GM04504 (cell line): ENCODE results near the gene PPIB.

Experiments
- DNase-seq: peaks from one replicate; pipeline ENCODE4 v3.0.0-alpha.2; 2012; ENCODE audit warnings: low read depth

The PPIB gene

DNA sequence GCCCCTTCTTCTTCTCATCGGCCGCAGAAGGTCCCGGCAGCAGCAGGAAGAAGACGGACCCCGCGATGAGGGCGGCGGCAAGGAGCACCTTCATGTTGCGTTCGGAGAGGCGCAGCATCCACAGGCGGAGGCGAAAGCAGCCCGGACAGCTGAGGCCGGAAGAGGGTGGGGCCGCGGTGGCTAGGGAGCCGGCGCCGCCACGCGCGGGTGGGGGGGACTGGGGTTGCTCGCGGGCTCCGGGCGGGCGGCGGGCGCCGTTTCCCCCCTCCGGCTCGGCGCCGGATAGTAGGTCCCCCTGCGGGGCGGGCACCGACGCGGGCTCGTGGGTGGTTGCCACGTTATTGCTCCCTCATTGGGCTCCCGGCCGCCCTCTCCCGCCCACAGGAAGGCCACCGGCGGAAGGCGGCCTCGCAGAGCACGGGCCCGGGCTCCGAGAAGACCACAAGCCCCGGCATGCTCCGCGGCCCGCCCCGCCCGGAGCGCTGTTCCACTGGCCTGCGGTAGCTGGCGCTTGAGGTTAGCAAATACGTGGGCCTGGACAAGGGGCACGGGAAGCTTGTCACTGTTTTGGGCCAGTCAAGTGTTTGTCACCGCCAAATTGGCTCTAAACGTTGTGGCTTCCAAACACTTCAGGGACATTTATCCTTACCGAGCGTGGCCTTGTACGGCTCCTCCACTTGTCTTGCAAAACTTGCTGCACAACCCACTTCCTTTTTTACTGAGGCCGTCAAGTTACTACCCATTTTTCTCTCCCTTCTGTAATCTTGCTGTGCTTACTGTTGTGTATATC, at the start of gene PPIB:
Gene PPIB (minus strand): TSS at position 154 of the 790 bp plus-strand sequence. CDS start 36 bp downstream, at position 118.
- DNase-seq = peak; percentile 96

DNA sequence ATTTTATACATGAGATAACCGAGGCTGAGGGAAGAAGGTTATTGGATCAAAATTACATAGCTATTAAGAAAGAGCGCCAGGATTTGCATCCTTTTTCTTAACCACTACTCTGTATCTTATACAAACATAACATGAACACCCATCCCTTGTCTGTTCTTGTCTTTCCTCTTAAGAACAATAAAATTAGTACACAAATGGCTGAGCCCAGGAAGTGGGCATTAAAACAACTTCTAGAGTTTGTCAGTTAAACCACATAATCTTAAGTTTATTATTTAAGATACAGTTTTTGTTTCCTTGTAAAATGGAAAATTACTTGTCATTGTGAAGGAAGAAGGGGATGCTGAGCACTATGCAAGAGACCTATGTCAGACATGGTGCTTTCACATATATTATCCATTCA, 48.9 kb upstream of the PPIB start:
- DNase-seq = no peak

DNA sequence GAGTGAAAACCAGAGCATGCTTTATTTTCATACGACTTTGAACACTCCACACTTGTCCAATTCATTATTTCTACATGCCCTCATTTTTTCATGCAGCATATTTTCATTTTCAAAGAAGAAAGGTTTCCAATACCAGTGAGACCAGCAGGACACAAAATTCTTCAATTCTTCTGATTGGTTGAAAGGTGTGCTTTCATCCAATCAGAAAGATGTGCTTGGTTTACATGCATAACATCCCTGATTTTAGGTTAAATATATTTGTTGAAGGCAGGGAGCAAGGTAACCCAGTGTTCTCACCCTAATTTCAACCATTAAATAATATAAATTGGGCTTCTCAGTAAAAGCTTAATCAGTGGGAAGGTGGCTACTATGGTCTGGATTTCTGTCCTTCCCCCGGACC, 47.5 kb upstream of the PPIB start:
- DNase-seq = no peak

DNA sequence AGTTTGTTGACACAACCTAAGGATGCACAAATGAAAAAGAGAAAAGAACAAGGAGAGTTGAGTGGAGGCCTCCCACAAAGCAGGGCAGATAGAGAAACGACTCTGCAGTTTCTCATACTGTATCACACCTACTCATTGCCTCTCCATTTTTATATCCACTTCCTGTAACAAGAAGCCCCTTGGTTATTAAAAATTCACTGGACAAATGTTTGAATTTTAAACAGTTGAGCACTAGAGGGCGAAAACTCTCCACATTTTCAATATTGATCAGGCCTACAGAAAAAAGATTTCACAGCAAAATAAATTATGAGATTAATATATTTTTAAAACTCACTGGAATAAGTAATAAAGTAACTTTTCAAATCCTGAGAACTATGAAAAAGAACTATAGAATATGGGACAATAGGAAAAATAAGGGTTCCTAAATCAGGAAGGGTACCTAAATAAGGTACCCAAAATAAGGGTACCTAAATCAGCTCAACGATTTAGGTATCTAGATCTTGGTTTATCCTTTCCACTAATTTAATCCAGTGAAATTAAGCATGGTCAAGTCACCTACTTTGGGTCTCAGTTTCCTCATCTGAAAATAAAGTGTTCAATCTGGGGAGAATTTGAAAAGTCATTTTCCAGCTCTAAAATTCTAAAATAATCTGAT, 47.0 kb upstream of the PPIB start:
- no peak for DNase-seq

- no peak for DNase-seq
Measured at GRCh38 chr15:64205202-64205601, 42.4 kb upstream of the PPIB start.

- peak; percentile 59 for DNase-seq
Measured at GRCh38 chr15:64197425-64197824, 34.6 kb upstream of the PPIB start.

- DNase-seq = no peak
Measured at GRCh38 chr15:64193971-64194370, 31.1 kb upstream of the PPIB start.

DNA sequence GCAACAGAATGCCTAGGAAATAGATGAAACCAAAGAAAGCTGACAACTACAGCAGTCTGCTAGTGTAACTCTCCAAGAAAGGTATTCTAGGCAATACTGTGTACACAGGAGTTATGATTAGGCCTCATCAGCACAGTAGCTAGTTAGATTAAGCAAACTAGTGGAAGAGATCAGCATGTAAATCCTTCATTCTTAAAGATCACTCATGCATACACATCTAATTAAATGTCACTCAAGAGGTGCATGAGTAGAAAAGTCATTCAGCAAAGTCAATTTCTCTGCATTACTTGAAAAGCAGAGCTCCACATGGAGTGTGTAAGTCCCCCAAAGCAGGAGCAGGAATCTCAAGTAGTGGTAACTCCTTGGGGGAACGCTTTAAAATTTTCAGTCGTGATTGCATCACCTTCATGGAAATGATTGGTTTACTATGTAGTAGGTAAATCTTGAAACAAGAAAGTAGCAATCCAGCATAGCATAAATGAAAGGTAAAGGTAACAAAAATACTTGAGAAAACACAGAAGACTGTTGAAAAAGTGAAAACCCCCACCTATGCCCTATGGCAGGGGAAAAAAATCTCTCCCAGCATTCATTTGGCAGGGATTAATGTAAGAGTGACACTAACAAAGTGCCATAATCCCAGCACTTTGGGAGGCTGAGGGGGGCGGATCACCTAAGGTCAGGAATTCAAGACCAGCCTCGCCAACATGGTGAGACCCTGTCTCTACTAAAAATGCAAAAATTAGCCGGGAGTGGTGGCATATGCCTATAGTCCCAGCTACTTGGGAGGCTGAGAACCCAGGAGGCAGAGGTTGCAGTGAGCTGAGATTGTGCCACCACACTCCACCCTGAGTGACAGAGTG, 29.4 kb upstream of the PPIB start:
- no peak for DNase-seq

DNA sequence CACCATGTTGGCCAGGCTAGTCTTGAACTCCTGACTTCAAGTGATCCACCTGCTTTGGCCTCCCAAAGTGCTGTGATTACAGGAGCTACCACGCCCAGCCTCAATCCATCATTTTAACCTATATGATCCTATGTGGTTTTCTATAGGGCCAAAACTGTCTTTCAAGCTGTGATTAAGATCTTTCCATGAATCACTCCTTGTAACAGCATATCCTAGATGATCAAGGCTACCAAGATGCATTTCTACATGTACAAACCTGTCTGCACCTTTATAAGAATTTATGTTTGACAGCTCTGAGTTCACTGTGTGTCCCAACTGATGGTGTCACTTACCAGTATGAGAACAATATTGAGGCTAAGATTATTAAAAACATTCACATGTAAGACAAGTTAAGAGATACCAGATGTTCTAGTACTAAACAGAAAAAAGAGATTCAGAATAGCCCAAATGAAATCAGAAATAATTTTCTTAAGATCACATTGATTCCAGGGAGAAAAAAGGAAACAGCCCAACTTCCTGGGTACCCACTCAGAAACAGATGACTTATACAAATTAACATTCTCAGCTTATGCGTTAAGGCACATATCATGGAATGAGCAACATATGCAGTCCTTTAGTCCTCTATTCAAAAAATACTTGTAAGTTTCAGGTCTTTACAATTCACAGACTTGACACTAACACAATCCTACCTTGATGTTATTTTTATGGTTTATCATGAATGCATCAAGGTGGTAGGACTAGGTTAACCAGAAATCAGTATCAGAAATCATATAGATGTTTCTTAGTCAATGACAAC, 24.8 kb upstream of the PPIB start:
- no peak for DNase-seq

- no peak for DNase-seq
Measured at GRCh38 chr15:64185146-64185911, 22.5 kb upstream of the PPIB start.

DNA sequence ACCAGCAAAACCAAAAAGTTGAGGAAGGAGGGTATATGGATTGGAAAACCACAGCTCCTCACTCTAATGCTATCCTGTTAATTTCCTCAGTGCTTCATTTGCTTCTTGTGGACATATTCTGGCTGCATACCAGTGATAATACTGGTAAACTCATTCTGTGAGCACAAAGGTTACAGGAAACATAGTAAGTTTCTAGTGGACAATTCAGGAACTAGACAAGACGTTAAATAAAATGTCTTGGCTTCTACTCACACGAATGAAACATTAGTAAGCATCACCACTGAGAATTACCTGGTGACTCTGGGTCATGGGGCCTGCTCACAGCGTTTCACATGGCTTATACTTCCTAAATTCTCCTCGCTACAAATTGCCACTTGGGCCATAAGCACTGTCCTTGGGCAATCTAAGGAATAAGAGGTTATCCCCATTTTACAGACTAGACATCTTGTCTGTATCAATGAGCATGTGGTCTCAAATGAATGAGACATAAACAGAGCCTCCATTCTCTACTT, 20.1 kb upstream of the PPIB start:
- DNase-seq = no peak

GRCh38 chr15:64180235-64180824, 17.5 kb upstream of the PPIB start:
- DNase-seq = no peak

DNA sequence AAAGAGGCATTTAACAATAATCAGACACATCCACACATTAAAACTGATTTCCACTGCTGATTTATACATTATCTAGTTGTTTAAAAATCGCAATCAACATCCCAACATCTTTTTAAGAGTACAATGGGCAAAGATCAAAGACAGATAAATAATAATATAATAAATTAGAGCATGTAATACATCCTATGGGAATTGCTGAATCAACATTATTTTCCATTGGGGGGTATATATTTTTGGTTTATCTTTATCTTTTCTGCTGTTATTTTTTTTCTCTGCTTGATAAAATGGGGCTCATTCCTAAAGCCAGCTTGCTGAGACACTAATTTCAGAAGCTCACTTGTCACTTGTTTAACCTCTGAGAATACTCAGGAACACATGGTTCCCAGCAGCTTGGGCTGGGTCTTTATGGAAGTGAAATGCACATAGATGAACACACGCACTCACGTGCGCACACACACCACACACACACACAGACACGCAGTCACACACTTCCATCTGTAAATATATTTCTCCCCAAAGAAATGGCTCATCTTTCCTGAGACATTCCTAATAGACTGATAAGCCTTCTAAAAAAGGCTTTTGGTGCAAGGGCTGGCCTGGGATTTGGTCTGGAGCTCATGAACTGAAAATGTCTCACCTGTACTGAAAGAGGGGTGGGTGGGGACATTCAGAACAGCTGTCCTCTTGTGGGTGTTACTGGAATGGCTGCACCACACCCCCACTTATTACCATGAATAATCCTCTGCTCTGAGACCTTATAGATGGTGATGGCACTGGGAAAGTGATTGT, 3.5 kb upstream of the PPIB start:
- DNase-seq = no peak

DNA sequence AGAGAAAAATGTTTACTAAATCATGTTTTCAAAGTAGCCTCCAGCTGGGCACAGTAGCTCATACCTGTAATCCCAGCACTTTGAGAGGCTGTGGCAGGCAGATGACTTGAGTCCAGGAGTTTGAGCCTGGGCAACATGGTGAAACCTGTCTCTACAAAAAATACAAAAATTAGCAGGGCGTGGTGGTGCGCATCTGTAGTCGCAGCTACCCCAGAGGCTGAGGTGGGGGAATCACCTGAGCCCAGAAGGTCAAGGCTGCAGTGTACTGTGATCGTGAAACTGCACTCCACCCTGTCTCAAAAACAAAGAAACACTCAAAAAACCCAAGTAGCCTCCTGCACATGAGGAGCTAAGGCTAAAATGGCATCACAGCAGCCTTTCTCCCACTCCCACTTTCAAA, 1.6 kb upstream of the PPIB start:
- DNase-seq = no peak

- DNase-seq = no peak
Measured at GRCh38 chr15:64163659-64164362, 989 bp upstream of the PPIB start.

GRCh38 chr15:64162478-64162868, 349 bp downstream of the PPIB start:
- DNase-seq = no peak

- no peak for DNase-seq
Measured at GRCh38 chr15:64161688-64162477, 939 bp downstream of the PPIB start.
